Activated T-cell treated with anti-CD3 and anti-CD28 coated beads, Interleukin-2, amount 50 U/mL, for 48 hours (primary cell): ENCODE data around the gene DTWD2.
"Not testable (repeated sequence)": the region's sequence is repeated elsewhere in the genome, so short reads cannot be mapped to it uniquely, and the experiment has no call there.

Experiments used
- DNase-seq, 2 experiments: peaks; one replicate each; pipeline ENCODE4 v3.0.0-alpha.2; 2020

DTWD2 gene

DNA sequence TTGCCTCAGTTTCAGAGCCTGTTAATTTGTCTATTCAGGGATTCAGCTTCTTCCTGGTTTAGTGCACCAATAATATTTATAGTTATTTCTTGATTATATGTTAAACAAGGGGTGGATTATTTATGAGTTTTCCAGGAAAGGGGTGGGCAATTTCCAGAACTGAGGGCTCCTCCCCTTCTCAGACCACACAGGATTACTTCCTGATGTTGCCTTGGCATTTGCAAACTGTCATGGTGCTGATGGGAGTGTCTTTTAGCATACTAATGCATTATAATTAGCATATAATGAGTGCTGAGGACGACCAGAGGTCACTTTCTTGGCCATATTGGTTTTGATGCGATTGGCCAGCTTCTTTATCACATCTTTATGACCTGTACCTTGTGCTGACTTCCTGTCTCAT lies 6.2 kb upstream of the DTWD2 start:
- DNase-seq, result no peak

DNA sequence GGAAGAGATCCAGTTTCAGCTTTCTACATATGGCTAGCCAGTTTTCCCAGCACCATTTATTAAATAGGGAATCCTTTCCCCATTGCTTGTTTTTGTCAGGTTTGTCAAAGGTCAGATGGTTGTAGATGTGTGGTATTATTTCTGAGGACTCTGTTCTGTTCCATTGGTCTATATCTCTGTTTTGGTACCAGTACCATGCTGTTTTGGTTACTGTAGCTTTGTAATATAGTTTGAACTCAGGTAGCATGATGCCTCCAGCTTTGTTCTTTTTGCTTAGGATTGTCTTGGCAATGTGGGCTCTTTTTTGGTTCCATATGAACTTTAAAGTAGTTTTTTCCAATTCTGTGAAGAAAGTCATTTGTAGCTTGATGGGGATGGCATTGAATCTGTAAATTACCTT lies 4.8 kb upstream of the DTWD2 start:
- DNase-seq, result not testable (repeated sequence)

DNA sequence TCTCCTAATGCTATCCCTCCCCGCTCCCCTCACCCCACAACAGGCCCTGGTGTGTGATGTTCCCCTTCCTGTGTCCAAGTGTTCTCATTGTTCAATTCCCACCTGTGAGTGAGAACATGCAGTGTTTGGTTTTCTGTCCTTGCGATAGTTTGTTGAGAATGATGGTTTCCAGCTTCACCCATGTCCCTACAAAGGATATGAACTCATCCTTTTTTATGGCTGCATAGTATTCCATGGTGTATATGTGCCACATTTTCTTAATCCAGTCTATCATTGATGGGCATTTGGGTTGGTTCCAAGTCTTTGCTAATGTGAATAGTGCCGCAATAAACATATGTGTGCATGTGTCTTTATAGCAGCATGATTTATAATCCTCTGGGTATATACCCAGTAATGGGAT lies 3.7 kb upstream of the DTWD2 start:
- DNase-seq, result not testable (repeated sequence)

DNA sequence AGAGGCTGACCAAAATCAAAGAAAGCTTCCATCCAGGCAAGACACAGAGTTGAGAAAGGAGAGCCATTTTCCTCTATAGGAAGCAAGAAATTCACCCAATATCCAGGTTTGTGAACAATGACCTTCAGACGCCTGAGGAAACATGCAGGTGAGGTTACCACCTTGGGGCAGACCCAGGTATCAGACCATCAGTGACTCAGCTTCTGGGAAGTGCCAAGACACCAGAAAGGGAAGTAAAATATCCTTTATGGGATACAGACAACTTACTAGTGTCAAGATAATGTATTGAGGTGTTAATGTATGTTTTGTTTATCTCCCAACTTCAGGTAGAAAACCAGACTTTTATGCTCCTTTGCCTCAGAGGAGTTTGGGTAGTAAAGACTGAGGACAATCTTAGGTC lies 2.2 kb upstream of the DTWD2 start:
- no peak for DNase-seq

DNA sequence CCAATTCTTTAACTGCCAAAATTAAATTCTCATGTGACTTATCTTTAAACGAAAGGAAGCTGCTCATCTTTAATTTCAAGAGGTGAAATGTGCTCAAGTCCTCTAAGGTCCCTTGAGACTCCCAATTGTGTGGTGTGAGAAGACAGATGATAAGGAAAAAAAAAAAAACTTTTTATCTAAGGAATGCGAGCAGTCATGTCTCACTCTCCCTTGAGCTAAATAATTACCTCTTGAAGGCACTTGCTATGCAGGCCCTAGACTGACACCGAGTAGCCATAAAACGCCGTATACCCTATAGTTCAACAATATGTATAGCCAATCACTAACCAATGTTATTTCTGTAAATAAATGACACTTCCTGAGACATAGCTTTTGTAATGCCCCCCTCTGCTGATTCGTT lies 1.5 kb upstream of the DTWD2 start:
- DNase-seq, result no peak

DNA sequence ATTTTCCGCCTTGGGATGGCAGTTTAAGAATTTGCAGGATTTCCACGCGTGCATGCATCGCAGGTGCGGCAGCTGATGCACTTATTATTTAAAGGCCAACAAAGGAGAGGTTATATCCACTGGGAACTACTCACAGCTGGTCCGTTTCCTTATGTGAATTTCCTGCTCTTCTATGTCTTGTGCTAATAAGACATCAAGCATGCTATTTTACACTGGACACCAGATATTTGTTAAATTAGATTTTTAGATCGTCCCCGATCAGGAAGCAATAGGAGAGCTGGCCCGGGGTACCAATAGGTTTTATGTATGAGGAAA lies 476 bp upstream of the DTWD2 start:
- DNase-seq, result no peak

DNA sequence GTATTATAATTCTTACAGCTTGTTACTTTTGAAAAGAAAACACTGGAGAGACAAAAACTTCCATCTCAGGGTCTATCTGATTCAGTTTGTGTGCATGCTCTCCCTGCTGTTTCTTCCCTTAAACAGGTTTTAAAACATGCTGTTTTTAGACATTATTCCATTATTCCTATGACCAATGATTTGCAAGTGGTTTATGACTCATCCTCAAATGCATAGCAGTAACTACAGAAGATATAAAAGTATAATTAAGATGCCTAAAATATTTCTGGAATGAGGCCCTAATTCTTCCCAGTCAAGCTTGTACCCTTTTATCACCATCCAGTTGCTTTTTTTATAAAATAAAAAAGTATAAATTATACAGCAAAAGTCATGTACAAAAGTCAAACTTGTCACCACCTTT lies 3.7 kb downstream of the DTWD2 start:
- DNase-seq, result no peak

DNA sequence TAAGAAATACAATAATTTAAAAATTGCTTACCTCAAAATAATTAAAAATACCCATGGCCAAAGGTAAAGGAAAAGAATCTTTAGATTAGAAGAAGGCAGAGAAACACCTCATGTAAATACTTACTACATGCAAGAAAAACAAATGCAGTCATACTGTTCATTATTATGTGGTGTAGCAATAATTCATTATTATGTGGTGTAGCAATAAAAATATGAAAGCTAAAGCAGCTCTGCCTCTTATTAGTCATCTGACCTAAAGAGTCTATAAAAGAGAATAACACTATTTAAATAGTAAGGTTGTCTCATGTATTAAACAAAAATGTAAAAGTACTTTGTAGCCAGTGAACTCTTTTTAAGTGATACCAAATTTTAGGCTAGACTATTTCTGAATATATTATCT lies 6.6 kb downstream of the DTWD2 start:
- DNase-seq, result no peak

DNA sequence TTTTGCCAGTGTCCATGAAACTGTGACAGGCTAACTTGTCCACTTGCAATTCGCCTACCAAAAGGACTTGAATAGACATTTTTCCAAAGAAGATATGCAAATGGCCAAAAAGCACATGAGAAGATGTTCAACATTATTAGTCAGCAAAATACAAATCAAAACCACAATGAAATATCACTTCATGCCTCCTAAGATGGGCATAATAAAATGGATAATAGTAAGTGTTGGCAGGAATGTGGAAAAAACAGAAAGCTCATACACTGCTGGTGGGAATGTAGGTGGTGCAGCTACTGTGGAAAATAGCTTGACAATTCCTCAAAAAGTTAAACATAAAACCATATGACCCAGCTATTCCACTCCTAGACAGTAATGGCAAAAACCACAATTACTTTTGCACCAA lies 7.9 kb downstream of the DTWD2 start:
- DNase-seq, result no peak

DNA sequence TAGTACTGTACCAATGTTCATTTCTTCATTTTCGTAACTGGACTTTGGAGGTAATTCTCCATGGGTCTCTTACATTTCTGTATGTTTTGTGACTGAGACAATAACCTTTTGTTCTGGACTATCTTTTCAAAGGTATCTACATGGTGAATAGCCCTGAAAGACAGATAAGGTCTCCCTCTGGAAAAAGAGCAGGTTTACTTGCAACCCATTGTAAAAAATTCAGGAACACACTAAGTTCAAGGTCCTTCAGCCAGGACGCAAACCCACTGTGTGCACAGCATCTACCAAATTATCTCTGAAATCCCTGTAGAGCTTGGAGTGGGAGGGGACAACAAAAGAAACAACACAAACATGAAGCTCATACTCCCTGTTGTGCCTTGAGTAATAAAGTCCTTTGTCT lies 8.3 kb downstream of the DTWD2 start:
- DNase-seq, result no peak

DNA sequence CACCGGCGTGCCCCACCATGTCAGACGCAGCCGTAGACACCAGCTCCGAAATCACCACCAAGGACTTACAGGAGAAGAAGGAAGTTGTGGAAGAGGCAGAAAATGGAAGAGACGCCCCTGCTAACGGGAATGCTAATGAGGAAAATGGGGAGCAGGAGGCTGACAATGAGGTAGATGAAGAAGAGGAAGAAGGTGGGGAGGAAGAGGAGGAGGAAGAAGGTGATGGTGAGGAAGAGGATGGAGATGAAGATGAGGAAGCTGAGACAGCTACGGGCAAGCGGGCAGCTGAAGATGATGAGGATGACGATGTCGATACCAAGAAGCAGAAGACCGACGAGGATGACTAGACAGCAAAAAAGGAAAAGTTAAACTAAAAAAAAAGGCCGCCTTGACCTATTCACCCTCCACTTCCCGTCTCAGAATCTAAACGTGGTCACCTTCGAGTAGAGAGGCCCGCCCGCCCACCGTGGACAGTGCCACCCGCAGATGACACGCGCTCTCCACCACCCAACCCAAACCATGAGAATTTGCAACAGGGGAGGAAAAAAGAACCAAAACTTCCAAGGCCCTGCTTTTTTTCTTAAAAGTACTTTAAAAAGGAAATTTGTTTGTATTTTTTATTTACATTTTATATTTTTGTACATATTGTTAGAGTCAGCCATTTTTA lies 14.4 kb downstream of the DTWD2 start:
- DNase-seq, result not testable (repeated sequence)

DNA sequence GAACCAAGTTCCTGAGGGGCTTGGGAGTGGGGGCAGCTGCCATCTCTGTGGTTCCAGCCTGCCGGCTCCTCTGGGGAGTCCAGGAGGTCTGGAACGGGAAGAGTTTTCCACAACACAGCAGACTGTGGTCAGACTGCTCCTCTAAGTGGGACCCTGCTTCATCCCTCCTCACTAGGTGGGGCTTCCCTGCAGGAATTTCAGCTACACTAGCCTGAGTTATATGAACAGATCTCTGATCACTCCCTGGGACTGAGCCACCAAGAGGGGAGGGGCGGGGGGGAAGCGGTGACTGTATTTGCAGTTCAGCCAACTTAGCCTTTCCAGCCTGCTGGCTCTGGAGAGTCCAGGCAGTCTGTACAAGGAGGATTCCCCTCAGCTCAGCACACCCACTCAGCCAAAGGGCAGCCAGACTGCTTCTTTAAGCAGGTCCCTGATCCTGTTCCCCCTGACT lies 19.4 kb downstream of the DTWD2 start:
- no peak for DNase-seq

DNA sequence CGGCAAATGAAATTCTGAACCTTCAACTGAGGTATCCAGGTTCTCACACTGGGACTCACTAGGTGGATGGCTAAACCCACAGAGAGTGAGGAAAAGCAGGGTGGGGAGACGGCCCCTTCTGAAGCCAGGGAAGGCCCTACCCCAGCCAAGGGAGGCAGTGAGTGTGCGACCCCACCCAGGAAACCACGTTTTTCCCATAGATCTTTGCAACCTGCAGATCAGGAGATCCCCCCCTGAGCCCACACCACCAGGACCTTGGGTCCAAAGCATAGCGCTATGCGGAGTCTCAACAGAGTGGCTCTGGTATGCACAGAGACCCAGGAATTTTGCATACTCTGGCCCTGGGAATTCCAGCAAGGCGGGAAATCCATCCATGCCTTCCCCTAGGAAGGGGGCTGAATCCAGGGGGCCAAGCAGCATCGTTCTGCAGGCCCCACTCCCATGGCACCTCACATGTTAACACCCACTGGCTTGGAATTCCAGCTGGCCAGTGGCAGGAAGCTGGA lies 19.9 kb downstream of the DTWD2 start:
- no peak for DNase-seq

DNA sequence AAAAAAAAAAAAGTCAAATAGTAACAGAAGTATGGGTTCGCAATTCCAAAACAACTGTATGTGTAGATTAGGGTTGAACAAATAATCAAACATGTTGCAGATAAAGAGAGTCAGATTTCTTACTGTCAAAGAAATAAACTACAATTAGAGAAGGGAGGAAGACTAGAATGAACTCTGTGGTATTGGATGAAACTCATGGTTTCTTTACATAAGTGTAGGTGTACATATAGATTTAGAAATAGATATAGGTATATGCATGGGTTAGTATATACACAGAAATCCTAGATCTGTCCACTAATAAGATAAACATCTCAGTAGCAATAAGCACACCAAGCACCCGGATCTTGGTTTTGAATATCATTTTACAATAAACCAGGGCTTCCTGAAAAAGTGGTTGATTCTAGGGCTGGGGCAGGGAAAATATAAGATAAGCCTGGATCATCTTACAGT lies 21.3 kb downstream of the DTWD2 start:
- DNase-seq, result no peak

DNA sequence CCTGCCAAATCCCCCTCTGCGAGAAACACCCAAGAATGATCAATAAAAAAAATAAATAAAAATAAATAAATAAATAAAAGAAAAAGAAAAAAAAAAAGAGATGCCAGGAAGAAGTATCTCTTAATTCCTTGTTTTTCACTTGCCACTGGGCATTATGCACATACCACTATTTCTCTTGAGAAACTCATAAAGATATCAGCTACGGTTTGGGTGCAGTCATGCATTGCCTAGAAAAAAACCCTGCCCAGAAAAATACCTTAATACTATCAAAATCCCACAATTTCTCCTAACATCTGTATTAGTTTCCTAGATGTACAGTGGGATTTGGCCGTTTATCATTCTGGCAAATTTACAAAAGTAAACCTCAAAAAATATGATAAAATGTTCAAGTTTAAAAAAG lies 22.5 kb downstream of the DTWD2 start:
- DNase-seq, result no peak

DNA sequence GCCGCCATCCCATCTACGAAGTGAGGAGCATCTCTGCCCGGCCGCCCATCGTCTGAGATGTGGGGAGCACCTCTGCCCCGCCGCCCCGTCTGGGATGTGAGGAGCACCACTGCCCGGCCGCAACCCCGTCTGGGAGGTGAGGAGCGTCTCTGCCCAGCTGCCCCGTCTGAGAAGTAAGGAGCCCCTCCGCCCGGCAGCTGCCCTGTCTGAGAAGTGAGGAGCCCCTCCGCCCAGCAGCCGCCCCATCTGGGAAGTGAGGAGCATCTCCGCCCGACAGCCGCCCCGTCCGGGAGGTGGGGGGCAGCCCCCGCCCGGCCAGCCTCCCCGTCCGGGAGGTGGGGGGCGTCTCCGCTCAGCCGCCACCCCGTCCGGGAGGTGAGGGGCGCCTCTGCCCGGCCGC lies 23.4 kb downstream of the DTWD2 start:
- not testable (repeated sequence) for DNase-seq

DNA sequence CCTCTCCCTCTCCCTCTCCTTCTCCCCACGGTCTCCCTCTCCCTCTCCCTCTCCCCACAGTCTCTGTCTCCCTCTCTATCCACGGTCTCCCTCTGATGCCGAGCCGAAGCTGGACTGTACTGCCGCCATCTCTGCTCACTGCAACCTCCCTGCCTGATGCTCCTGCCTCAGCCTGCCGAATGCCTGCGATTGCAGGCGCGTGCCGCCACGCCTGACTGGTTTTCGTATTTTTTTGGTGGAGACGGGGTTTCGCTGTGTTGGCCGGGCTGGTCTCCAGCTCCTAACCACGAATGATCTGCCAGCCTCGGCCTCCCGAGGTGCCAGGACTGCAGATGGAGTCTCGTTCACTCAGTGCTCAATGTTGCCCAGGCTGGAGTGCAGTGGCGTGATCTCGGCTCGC lies 24.0 kb downstream of the DTWD2 start:
- DNase-seq, result not testable (repeated sequence)

DNA sequence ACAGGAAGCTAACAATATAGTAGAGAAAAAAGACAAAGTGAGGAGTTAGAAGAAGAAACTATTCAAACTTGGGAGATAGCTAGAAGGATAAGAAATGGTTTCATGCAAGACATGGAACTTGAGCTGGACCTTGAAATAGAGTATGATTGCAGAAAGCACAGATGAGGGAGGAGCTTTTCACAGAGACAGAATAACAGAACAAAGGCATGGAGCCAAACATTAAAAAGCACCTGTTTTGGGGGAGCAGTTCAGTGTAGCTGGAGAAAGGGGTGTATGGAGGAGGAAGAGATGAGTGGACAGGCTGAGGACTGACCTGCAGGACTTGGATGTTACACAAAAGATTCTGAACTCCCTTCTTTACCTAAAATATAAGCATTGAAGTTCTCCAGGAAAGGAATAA lies 25.2 kb downstream of the DTWD2 start:
- DNase-seq, result no peak

DNA sequence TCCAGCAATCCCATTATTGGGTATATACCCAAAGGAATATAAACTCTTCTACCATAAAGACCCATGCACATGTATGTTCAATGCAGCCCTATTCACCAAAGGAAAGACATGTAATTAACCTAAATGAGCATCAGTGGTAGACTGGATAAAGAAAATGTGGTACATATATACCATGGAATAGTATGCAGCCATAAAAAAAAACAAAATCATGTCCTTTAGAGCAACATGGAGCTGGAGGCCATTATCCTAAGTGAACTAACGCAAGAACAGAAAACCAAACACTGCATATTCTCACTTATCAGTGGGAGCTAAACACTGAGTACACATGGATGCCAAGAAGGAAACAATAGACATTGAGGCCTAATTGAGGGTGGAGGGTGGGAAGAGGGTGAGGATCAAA lies 27.8 kb downstream of the DTWD2 start:
- no peak for DNase-seq

DNA sequence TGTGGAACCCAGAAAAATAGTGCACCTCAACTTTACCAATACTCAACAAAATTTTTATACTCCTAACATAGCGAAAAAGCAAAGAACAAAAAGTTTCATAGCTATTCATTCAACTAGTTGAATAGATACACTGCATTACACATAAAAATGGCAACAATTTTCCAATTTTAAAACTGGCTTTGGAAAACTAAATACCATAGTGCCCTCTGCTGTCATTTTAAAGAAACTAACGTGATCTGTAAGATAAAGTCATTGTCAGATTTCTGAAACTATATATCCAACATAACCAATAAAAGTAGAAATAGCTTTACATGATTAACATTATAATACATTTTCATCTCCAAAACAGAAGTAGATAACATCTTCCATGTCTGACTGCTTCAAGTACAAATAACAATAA lies 31.6 kb downstream of the DTWD2 start:
- DNase-seq, result no peak

DNA sequence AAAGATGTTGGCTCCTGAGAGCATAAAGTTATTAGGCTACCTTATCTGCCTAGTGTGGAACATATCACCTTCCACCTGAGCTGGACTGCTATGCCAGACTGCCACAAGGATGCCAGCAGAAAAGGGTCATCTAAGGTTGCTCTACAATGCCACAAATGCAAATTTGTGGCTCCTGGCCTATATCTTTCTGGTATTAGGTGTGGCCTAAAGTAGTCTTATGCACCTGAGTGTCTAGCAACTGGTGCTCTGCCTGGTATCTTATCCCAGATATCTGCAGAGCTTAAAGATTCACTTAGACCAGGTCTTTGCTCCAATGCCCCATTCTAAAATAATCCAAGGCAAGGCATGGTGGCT lies 34.7 kb downstream of the DTWD2 start:
- DNase-seq, result no peak

DNA sequence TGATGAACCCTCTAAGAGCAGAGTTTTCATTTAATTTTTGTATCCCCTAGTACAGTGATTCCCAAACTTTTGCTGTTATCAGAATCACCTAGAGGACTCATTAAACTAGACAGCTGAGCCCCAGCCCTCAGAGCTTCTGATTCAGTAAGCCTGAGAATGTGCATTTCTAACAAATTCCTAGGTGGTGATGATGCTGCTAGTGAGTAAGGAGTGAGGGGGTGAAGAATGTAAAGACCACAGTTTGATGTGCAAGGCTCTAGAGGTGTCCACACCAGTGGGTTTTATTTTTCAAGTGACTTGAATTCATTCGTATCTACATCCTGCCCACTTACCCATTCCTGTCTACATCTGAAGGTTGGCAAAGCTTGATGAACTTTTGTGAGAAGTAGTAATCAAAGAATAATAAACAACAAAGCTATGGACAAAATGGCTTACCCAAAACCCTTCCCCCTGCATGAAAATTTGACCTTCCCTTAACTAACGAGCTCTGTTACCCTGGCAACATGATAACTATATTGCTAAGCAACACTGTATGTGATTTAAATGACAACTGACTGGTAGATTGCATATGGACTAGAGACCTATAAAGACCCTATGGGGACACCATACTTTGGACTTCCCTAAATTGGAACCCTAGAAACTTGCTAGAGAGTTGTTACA lies 35.2 kb downstream of the DTWD2 start:
- DNase-seq, result no peak

DNA sequence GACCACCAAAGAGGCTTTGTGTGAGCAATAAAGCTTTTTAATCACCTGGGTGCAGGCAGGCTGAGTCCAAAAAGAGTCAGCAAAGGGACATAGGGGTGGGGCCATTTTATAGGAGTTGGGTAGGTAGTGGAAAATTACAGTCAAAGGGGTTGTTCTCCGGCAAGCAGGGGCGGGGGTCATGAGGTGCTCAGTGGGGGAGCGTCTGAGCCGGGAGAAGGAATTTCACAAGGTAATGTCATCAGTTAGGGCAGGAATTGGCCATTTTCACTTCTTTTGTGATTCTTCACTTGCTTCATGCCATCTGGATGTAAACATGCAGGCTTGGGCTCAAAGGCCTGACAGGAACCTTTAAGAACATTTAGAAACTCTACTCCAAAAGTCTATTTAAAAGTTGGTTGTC lies 36.0 kb downstream of the DTWD2 start:
- not testable (repeated sequence) for DNase-seq

DNA sequence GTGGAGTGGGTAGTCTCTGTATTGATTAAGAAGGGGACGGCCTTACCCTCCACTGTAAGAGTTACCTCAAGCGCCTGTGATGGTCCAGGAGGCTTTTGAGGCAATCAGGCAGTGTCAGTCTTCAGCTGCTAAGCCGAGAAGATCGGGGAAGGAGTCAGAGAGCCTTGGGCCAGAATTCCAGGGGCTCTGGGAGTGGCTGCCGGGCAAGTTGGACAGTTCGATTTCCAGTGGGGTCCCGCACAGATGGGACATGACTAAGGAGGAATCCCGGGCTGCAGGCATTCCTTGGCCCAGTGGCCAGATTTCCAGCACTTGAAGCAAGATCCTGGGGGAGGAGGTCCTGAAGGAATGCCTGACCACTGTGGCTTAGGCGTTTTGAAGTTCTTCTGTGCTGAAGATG lies 38.0 kb downstream of the DTWD2 start:
- not testable (repeated sequence) for DNase-seq
